Gastroesophageal sphincter (tissue), 2 donors: ENCODE measurements around the gene NKAIN2.

ENCODE experiments used
- POLR2A ChIP-seq, 2 donors: fragments of 450-650 bp; IDR thresholded peaks; one replicate each; pipeline ENCODE4 v1.6.1; 2017; ENCODE audit warnings: antibody characterized with exemption in 2 of 2, mild to moderate bottlenecking in 2 of 2, moderate library complexity in 1 of 2
- POLR2AphosphoS5 ChIP-seq: sonication (generic); formaldehyde crosslinking; IDR thresholded peaks from one replicate; pipeline ENCODE4 v1.6.1; 2017; ENCODE audit warnings: antibody characterized with exemption

DNA sequence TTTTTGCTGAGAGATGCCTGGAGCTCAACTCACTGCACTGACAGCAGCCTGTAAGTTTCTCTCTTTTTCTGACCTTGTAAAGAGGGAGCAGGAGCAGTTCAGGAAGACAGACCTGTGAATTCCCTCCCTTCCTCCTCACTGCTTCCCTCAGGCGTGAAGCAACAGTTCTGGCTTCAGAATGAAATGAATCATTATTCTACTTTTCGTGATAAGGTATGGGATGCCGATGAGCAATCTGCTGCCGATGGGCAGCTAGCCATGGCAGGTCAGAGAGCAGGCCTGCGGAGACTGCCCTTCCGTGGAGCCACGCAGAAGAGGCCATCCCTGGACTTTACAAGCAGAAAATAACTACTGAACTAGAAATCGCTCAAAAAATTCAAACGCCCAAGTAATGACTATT, 732.1 kb downstream of the NKAIN2 start:
- TF ChIP-seq POLR2AphosphoS5 (no peak), POLR2A (IDR thresholded peaks at IDR 0.05) (no peak)
